Keratinocyte (primary cell): Measurements from ENCODE around the gene HERPUD1.

Experiments used
- EZH2 ChIP-seq: IDR thresholded peaks from one replicate; pipeline ENCODE4 v1.6.1; 2012; ENCODE audit warnings: inconsistent platforms, mild to moderate bottlenecking, low read length, moderate library complexity
- TF ChIP-seq, protein P1 (sequence below), 3 experiments: IDR thresholded peaks in 1 of 3; conservative IDR thresholded peaks in 1 of 3; optimal IDR thresholded peaks in 1 of 3; 2 replicates in 2 of 3; 3 replicates in 1 of 3; pipeline versions ENCODE3 to v1.5.1; 2011; ENCODE audit warnings: low read length in 3 of 3, mild to moderate bottlenecking in 3 of 3, moderate library complexity in 2 of 3, control low read depth in 1 of 3, inconsistent platforms in 1 of 3; ENCODE audit not compliant: insufficient read depth in 2 of 3; ENCODE audit errors: extremely low read depth in 1 of 3

GRCh38 chr16:56903866-56904265 lies 28.1 kb upstream of the HERPUD1 start:
- TF ChIP-seq, protein P1, sequence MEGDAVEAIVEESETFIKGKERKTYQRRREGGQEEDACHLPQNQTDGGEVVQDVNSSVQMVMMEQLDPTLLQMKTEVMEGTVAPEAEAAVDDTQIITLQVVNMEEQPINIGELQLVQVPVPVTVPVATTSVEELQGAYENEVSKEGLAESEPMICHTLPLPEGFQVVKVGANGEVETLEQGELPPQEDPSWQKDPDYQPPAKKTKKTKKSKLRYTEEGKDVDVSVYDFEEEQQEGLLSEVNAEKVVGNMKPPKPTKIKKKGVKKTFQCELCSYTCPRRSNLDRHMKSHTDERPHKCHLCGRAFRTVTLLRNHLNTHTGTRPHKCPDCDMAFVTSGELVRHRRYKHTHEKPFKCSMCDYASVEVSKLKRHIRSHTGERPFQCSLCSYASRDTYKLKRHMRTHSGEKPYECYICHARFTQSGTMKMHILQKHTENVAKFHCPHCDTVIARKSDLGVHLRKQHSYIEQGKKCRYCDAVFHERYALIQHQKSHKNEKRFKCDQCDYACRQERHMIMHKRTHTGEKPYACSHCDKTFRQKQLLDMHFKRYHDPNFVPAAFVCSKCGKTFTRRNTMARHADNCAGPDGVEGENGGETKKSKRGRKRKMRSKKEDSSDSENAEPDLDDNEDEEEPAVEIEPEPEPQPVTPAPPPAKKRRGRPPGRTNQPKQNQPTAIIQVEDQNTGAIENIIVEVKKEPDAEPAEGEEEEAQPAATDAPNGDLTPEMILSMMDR (optimal IDR thresholded peaks at IDR 0.05 in 1 of 3, IDR thresholded peaks at IDR 0.05 in 1 of 3, conservative IDR thresholded peaks at IDR 0.05 in 1 of 3; ENCODE audit: extremely low read depth in 1 of 3, insufficient read depth in 2 of 3, low read length in 3 of 3) = no peak
- TF ChIP-seq EZH2 = no peak
